ENCODE results near the gene TRAPPC2L. TPM values are rescaled to one million over a fixed set of nuclear protein-coding genes. Genes with fewer than 3 reads are reported as not detected.

Gene TRAPPC2L
- total RNA-seq, 4 donors from 2014 or later, result 30.9 to 49.4 (median 35.4) TPM

DNA sequence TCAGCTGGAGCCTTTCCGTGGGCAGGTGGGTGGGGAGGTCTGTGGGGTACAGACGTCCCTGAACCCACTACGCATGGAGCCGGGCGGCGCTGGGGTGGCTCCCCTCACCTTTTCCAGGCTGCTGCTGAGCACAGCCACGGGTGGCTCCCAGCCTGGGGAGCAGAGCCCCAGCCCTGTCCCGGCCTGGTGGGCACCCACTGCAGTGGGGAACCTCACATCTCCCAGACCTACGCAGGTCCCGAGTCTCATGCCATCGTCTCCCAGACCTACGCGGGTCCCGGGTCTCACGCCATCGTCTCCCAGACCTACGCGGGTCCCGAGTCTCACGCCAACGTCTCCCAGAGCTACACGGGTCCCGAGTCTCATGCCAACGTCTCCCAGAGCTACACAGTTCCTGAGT, 28.2 kb upstream of the TRAPPC2L start:
- TF ChIP-seq, protein P1, sequence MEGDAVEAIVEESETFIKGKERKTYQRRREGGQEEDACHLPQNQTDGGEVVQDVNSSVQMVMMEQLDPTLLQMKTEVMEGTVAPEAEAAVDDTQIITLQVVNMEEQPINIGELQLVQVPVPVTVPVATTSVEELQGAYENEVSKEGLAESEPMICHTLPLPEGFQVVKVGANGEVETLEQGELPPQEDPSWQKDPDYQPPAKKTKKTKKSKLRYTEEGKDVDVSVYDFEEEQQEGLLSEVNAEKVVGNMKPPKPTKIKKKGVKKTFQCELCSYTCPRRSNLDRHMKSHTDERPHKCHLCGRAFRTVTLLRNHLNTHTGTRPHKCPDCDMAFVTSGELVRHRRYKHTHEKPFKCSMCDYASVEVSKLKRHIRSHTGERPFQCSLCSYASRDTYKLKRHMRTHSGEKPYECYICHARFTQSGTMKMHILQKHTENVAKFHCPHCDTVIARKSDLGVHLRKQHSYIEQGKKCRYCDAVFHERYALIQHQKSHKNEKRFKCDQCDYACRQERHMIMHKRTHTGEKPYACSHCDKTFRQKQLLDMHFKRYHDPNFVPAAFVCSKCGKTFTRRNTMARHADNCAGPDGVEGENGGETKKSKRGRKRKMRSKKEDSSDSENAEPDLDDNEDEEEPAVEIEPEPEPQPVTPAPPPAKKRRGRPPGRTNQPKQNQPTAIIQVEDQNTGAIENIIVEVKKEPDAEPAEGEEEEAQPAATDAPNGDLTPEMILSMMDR (IDR thresholded peaks at IDR 0.05; ENCODE audit: low read depth), result no peak

DNA sequence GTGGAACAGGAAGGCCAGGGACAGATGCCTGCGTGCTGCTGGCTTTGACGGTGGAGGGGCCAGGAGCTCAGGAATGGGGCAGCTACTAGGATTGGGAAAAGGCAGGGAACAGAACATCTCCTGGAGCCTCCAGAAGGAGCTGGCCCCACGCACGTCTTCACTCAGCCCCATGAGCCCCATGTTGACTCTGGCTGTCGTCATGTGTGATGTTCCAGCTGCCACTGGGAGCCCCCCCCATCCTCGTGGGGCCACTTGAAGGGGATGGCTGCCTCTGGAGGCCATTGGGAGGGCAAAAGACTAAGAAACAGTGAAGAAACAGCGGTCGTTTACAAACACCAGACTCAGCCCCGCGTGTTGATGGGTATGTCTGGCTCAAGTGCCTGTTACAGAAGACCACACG, 26.7 kb upstream of the TRAPPC2L start:
- TF ChIP-seq, protein P1 (IDR thresholded peaks at IDR 0.05; ENCODE audit: low read depth), result no peak

DNA sequence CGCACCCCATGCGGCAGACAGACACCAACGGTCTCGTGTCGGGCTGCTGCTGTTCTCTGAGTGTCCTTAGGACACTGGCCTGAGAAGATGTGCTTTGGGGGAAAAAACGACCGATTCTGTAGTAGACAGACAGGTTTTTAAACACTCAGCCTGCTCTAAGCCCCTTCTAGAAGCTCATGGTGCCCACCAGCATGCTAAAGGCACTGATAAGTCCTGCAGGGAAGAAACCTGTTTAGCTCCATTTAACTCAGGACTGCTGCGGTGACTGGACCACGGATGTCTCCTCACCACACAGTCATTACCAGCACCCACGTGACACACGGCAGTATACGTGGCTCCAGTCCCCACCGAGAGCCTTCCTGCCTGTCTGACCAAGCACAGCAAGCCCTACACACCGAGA, 26.1 kb upstream of the TRAPPC2L start:
- TF ChIP-seq, protein P1 (IDR thresholded peaks at IDR 0.05; ENCODE audit: low read depth), result no peak

DNA sequence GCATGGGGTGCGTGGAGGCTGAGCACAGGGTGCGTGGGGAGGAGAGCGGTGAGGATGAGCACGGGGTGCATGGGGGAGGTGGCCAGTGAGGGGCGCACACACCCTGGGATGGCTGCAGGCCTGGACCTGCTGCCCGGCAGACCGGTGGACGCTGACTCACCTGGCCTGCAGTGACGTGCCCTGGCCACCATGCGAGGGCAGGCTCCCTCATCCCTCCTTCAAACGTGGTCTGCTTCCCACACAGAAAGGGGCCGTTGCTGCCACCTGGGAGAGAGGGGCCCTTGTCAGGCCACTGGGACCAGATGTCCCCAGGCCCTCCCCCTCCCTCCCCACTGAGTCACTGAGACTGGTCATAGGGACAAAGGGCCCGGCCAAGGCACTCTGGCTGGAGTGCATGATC, 25.1 kb upstream of the TRAPPC2L start:
- TF ChIP-seq, protein P1 (IDR thresholded peaks at IDR 0.05; ENCODE audit: low read depth), result no peak

DNA sequence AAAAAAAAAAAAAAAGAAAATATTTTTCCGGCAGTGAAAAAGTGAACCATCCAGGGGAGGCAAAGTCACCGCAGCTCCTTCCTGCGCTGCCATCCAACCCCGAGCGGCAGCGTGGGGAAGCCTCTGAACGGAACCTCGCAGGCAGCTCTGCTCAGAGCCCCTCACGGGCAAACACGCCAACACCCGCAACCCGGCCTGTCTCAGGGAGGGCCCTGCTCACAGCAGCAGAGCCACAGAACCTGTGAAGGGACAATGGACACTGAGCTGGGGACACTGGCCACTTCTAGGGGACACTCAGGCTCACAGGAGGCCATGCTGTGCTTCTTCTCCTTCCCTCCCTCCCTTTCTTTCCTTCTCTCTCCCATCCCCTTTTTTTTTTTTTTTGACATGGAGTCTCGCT, 23.8 kb upstream of the TRAPPC2L start:
- TF ChIP-seq, protein P1 (IDR thresholded peaks at IDR 0.05; ENCODE audit: low read depth), result no peak

DNA sequence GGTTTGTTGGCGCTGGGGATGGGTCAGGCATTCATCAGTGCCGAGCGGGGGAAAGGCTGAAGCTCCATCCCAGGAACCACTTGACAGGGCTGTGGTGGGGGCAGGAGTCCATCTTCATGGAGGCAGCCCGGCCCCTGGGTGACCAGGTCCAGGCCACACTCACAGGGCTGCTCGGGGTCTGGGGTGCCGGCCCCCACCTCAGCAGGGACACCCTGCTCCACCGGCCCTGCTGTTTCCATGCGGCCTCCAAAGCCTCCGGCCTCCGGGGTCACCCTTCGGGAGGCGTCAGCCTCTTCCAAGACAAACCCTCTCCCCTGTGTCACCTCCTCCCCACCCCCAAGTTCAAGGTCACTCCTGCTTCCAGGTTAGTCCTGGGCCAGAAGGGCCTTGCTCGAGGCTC, 22.3 kb upstream of the TRAPPC2L start:
- TF ChIP-seq, protein P1 (IDR thresholded peaks at IDR 0.05; ENCODE audit: low read depth), result no peak

DNA sequence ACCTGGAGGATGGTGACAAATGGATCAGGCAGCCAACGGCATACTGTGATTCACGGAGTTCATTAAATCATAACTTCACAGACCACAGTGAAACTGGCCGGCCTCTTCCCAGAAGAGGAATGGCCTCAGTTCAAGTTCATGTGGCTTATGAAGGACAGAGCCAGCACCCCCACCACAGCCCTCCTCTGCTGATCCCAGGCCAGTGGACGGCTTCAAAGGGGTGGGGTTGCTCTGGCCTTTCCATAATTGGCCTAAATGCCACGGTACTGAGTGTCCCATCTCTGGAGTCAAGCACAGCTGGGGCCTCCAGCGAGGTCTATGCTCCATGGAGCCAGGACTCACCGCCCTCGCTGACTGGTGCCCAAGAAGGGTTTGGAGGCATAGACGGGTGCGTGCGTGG, 21.5 kb upstream of the TRAPPC2L start:
- TF ChIP-seq, protein P1 (IDR thresholded peaks at IDR 0.05; ENCODE audit: low read depth), result no peak

Measured in subcutaneous adipose tissue (tissue), 4 donors.